Measurements from ENCODE around the gene NRCAM.

DNA sequence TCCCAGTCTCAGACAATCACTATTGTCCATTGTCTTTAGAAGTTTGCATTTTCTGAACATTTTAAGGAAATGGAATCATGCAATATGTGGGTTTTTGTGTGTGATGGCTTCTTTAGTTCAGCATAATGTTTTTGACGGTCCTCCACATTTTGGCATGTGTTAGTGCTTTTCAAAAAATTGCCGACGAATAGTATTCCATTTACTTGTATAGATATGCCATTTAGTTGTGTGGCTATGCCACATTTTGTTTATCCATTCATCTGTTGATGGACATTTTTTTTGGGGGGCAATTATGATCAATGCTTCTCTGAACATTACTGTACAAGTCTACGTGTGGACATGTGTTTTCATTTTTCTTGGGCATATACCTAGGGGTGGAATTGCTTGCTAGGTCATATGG, 314.1 kb downstream of the NRCAM start:
- TF ChIP-seq, protein P1, sequence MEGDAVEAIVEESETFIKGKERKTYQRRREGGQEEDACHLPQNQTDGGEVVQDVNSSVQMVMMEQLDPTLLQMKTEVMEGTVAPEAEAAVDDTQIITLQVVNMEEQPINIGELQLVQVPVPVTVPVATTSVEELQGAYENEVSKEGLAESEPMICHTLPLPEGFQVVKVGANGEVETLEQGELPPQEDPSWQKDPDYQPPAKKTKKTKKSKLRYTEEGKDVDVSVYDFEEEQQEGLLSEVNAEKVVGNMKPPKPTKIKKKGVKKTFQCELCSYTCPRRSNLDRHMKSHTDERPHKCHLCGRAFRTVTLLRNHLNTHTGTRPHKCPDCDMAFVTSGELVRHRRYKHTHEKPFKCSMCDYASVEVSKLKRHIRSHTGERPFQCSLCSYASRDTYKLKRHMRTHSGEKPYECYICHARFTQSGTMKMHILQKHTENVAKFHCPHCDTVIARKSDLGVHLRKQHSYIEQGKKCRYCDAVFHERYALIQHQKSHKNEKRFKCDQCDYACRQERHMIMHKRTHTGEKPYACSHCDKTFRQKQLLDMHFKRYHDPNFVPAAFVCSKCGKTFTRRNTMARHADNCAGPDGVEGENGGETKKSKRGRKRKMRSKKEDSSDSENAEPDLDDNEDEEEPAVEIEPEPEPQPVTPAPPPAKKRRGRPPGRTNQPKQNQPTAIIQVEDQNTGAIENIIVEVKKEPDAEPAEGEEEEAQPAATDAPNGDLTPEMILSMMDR (IDR thresholded peaks at IDR 0.05; ENCODE audit: low read depth, low read length): no peak
- TF ChIP-seq EZH2phosphoT487 (IDR thresholded peaks at IDR 0.05; ENCODE audit: low read depth): no peak

Data from OCI-LY3 (cell line).